ENCODE data around the gene SLC8A2. TPM values are rescaled to one million over a fixed set of nuclear protein-coding genes. Genes with fewer than 3 reads are reported as not detected.

The SLC8A2 gene
- total and polyA plus RNA-seq, 2 of the 4 experiments (the other 2 are of a cell fraction), result 0.05 TPM; not detected in 1

- peak within 1 kb of the TSS; percentile 64 for H3K4me3 ChIP-seq (ENCODE audit: insufficient read depth, low read depth, low read length)
- H3K36me3 ChIP-seq (ENCODE audit: control insufficient read depth, insufficient read depth, low read length), result peaks cover 8% of the 10 kb centered on the region; the same call in 1 of the 2 replicates
- H3K9me3 ChIP-seq (ENCODE audit: control insufficient read depth, insufficient read depth, low read length), result no peaks in the 10 kb centered on the region
- intact Hi-C loops (cut with micrococcal nuclease) (loop anchor here (1.0 to 5.0 kb wide), 2 partner anchors 47 to 214 kb away; no protein-coding TSS in a partner anchor), dilution Hi-C loops (cut with HindIII; ENCODE audit: low sequenced_read_pairs, unreplicated experiment) (no loop called here), in situ Hi-C loops (cut with MboI; ENCODE audit: low sequenced_read_pairs) (no loop called here)
- peak within 1 kb of the TSS; percentile 94 to 100 for H4K8ac ChIP-seq (ENCODE audit: low read depth in 2 of 2, low read length in 2 of 2)
- peak within 1 kb of the TSS; percentile 99 for H3K23ac ChIP-seq (ENCODE audit: low read depth, low read length)
- H2AK5ac ChIP-seq (ENCODE audit: low read depth, low read length), result peak within 1 kb of the TSS; percentile 95
- peak within 1 kb of the TSS; percentile 96 for H2BK5ac ChIP-seq (ENCODE audit: low read depth, low read length, poor library complexity, severe bottlenecking)
- POLR2A ChIA-PET (ENCODE audit: unreplicated experiment), result no interaction called here
- H3K4ac ChIP-seq (ENCODE audit: low read depth, low read length), result peak within 1 kb of the TSS; percentile 98
- BruUV-seq (replicated peaks), result no TSS peak
- H3K27ac ChIP-seq (ENCODE audit: insufficient read depth, low read length), result peak within 1 kb of the TSS; percentile 97
- peak within 1 kb of the TSS; percentile 88 for H2BK120ac ChIP-seq (ENCODE audit: low read depth, low read length)
- H3K14ac ChIP-seq (replicated peaks; ENCODE audit: low read depth, low read length), result peak within 1 kb of the TSS; percentile 100
- H4K5ac ChIP-seq (ENCODE audit: low read depth, low read length), result peak within 1 kb of the TSS; percentile 96
- no peaks in the 10 kb centered on the region for H3K9me1 ChIP-seq (ENCODE audit: insufficient read depth, low read length)
- peak within 1 kb of the TSS; percentile 77; the same call in 1 of the 2 replicates for H2BK20ac ChIP-seq (ENCODE audit: low read depth, low read length)
- peak within 1 kb of the TSS; percentile 94 for H3K56ac ChIP-seq (ENCODE audit: extremely low read depth, insufficient read depth, low read length)
- H4K20me1 ChIP-seq (ENCODE audit: insufficient read depth, low read length), result no peaks in the 10 kb centered on the region
- no peaks in the 10 kb centered on the region for H3K27me3 ChIP-seq (ENCODE audit: control insufficient read depth, insufficient read depth, low read length)
- DNase-seq (peak; percentile 90), ATAC-seq (ENCODE audit: low read depth) (peak; percentile 91)
- peak within 1 kb of the TSS; percentile 84 for H3K18ac ChIP-seq (ENCODE audit: low read depth, low read length)
- H4K91ac ChIP-seq (ENCODE audit: insufficient read depth, low read depth, low read length), result peak within 1 kb of the TSS; percentile 94
- peak within 1 kb of the TSS; percentile 67; the same call in 1 of the 3 replicates for H2BK15ac ChIP-seq (ENCODE audit: low read depth, low read length)
- peak within 1 kb of the TSS; percentile 90 for H2AFZ ChIP-seq (replicated peaks; ENCODE audit: low read length, poor library complexity)
- 0% methylated on average over 5 of the region's 57 CpGs; no CpG with 5 or more reads in 1 of the 2 experiments for whole genome bisulfite sequencing, 2 experiments (ENCODE audit: extremely low coverage in 2 of 2, insufficient read length in 1 of 2)
- peak within 1 kb of the TSS; percentile 99 for H3K9ac ChIP-seq (ENCODE audit: low read depth, low read length)
- CTCF ChIA-PET, result interaction anchor here (0.6 to 2.0 kb wide), 12 partner anchors 10 to 73 kb away, joined by 3 to 12 read pairs (median 4); partner anchors contain the start of genes NAPA and SLC8A2
- H2AK9ac ChIP-seq (replicated peaks; ENCODE audit: low read depth, low read length, poor library complexity), result peak within 1 kb of the TSS; percentile 96
- H3K79me1 ChIP-seq (ENCODE audit: low read depth in 1 of 2, low read length in 2 of 2), result peaks cover 0 to 18% of the 10 kb centered on the region in 2 experiments; a peak in 2 of 4 replicates
- peak within 1 kb of the TSS; percentile 89 for H3K4me2 ChIP-seq (ENCODE audit: low read depth, low read length)
- peaks cover 2% of the 10 kb centered on the region; the same call in 1 of the 2 replicates for H3K4me1 ChIP-seq (ENCODE audit: control insufficient read depth, insufficient read depth, low read length)
- TF ChIP-seq CEBPB (IDR thresholded peaks at IDR 0.05; ENCODE audit: low read depth, low read length) (no peak), CHD1 (IDR thresholded peaks at IDR 0.05; ENCODE audit: low read depth, low read length) (0 out of 2 replicates have a peak, but pooled peaks have one; percentile 59), USF2 (IDR thresholded peaks at IDR 0.05; ENCODE audit: low read depth, low read length) (0 out of 2 replicates have a peak, but pooled peaks have one; percentile 10), FOS (IDR thresholded peaks at IDR 0.05; ENCODE audit: low read depth, low read length) (no peak), CTCF (conservative IDR thresholded peaks at IDR 0.05; ENCODE audit: low read depth, low read length) (peak; percentile 96), POLR2A (IDR thresholded peaks at IDR 0.05; ENCODE audit: low read depth, low read length) (peak; percentile 77), RCOR1 (IDR thresholded peaks at IDR 0.05; ENCODE audit: insufficient replicate concordance, low read length) (no peak), MAZ (IDR thresholded peaks at IDR 0.05; ENCODE audit: borderline replicate concordance, low read depth, low read length) (peak; percentile 89; the same call in 1 of the 2 replicates), RFX5 (IDR thresholded peaks at IDR 0.05; ENCODE audit: low read depth, low read length) (no peak), RAD21 (IDR thresholded peaks at IDR 0.05; ENCODE audit: low read length) (peak; percentile 57), SMC3 (IDR thresholded peaks at IDR 0.05; ENCODE audit: low read depth, low read length) (peak; percentile 43), MXI1 (IDR thresholded peaks at IDR 0.05; ENCODE audit: borderline replicate concordance, low read depth, low read length) (peak; percentile 57; the same call in 1 of the 2 replicates), BHLHE40 (IDR thresholded peaks at IDR 0.05; ENCODE audit: low read depth, low read length) (no peak), NFE2L2 (IDR thresholded peaks at IDR 0.05; ENCODE audit: low read depth, low read length) (no peak)
Observed at GRCh38 chr19:47483800-47484690, 12.4 kb upstream of the SLC8A2 start, which contains the start of gene KPTN. Gene KPTN (minus strand): TSS chr19:47484219. CDS start chr19:47484160, 59 bp downstream.

Data from IMR-90 (cell line).